ENCODE data around the gene GSK3B. TPM values are rescaled to one million over a fixed set of nuclear protein-coding genes. Genes with fewer than 3 reads are reported as not detected.

GSK3B gene
- total and polyA plus RNA-seq, 2 experiments from 2014 or later: 19.7 to 43.1 TPM

DNA sequence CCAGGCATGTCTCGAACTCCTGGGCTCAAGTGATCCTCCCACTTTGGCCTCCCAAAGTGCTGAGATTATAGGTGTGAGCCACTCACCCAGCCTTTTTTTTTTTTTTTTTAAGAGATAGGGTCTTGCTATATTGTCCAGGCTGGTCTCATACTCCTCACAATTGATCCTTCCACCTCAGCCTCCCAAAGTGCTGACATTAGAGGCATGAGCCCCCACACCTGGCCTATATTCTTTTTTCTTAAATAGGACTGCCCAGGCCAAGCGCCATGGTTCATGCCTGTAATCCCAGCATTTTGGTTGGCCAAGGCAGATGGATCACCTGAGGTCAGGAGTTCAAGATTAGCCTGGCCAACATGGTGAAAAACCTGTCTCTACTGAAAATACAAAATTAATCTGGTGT lies 299.8 kb downstream of the GSK3B start:
- Histone ChIP-seq H3K27me3 (replicated peaks; ENCODE audit: insufficient read depth) (peaks cover 5% of the 10 kb centered on the region; the same call in 1 of the 2 replicates), H3K9me2 (ENCODE audit: insufficient read depth) (no peaks in the 10 kb centered on the region), H3K27ac (no peak overlapping the region), H3K9me3 (ENCODE audit: low read depth) (no peaks in the 10 kb centered on the region), H3K4me3 (no peak overlapping the region), H2AFZ (no peak overlapping the region), H3K4me1 (ENCODE audit: insufficient read depth) (no peaks in the 10 kb centered on the region), H4K20me1 (ENCODE audit: insufficient read depth) (no peaks in the 10 kb centered on the region), H3K36me3 (ENCODE audit: low read depth) (no peaks in the 10 kb centered on the region), H3K4me2 (ENCODE audit: unreplicated experiment) (no peak overlapping the region), H3K79me2 (ENCODE audit: insufficient read depth) (no peaks in the 10 kb centered on the region), H3F3A (ENCODE audit: insufficient read depth) (no peaks in the 10 kb centered on the region), H3K9ac (no peak overlapping the region)
- WGBS, 2 experiments (ENCODE audit: low coverage in 1 of 2, low lambda C conversion rate in 2 of 2, missing lambda C conversion rate in 2 of 2): 67 to 77% methylated on average over 2 of the region's 2 CpGs
- no peak for TF ChIP-seq EZH2phosphoT487 (IDR thresholded peaks at IDR 0.05; ENCODE audit: insufficient read depth, low read depth)
- no peak for TF ChIP-seq EZH2 (IDR thresholded peaks at IDR 0.05; ENCODE audit: insufficient read depth, poor library complexity, severe bottlenecking)
- no peak for DNase-seq
- in situ Hi-C loops (cut with MboI): no loop called here

DNA sequence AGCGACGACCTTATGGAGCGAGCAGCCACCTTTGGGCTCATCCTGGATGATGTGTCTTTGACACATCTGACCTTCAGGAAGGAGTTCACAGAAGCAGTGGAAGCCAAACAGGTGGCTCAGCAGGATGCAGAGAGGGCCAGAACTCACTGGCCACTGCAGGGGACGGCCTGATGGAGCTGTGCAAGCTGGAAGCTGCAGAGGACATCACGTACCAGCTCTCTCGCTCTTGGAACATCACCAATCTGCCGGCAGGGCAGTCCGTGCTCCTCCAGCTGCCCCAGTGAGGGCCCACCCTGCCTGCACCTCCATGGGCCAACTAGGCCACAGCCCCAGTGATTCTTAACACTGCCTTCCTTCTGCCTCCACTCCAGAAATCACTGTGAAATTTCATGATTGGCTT lies 302.0 kb downstream of the GSK3B start:
- no peak for TF ChIP-seq EZH2 (IDR thresholded peaks at IDR 0.05; ENCODE audit: insufficient read depth, poor library complexity, severe bottlenecking)
- no peak for TF ChIP-seq EZH2phosphoT487 (IDR thresholded peaks at IDR 0.05; ENCODE audit: insufficient read depth, low read depth)
- Histone ChIP-seq H3K9me3 (ENCODE audit: low read depth) (no peaks in the 10 kb centered on the region), H3K79me2 (ENCODE audit: insufficient read depth) (no peaks in the 10 kb centered on the region), H4K20me1 (ENCODE audit: insufficient read depth) (no peaks in the 10 kb centered on the region), H2AFZ (no peak overlapping the region), H3K27me3 (replicated peaks; ENCODE audit: insufficient read depth) (no peaks in the 10 kb centered on the region), H3K9ac (no peak overlapping the region), H3K9me2 (ENCODE audit: insufficient read depth) (no peaks in the 10 kb centered on the region), H3K4me2 (ENCODE audit: unreplicated experiment) (no peak overlapping the region), H3K4me1 (ENCODE audit: insufficient read depth) (no peaks in the 10 kb centered on the region), H3K36me3 (ENCODE audit: low read depth) (no peaks in the 10 kb centered on the region), H3K4me3 (no peak overlapping the region), H3F3A (ENCODE audit: insufficient read depth) (no peaks in the 10 kb centered on the region), H3K27ac (no peak overlapping the region)
- in situ Hi-C loops (cut with MboI): no loop called here
- DNase-seq: no peak
- WGBS, 2 experiments (ENCODE audit: low coverage in 1 of 2, low lambda C conversion rate in 2 of 2, missing lambda C conversion rate in 2 of 2): 74 to 85% methylated on average over 8 of the region's 8 CpGs

DNA sequence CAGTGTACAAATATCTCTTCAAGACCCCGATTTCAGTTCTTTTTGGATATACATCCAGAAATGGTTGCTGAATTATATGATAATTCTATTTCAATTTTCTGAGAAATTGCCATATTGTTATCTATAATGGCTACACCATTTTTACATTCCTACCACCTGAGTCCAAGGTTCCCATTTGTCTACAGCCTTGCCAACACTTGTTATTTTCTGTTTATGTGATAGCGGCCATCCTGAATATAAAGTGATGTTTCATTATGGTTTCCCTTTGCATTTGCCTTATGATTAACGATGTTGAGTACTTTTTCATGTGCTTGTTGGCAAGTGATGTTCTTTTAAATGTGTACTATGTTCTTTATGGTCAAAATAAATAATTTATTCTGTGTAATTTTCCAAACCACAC lies 303.9 kb downstream of the GSK3B start:
- no peaks in the 10 kb centered on the region for H3K9me3 ChIP-seq (ENCODE audit: low read depth)
- H3K4me2 ChIP-seq (ENCODE audit: unreplicated experiment): no peak overlapping the region
- H2AFZ ChIP-seq: no peak overlapping the region
- no peak for DNase-seq
- no peak overlapping the region for H3K27ac ChIP-seq
- in situ Hi-C loops (cut with MboI): no loop called here
- no peaks in the 10 kb centered on the region for H3K9me2 ChIP-seq (ENCODE audit: insufficient read depth)
- WGBS, 2 experiments (ENCODE audit: low coverage in 1 of 2, low lambda C conversion rate in 2 of 2, missing lambda C conversion rate in 2 of 2): 66 to 78% methylated on average over 3 of the region's 3 CpGs
- H3K27me3 ChIP-seq (replicated peaks; ENCODE audit: insufficient read depth): no peaks in the 10 kb centered on the region
- H3K4me3 ChIP-seq: no peak overlapping the region
- no peaks in the 10 kb centered on the region for H3K79me2 ChIP-seq (ENCODE audit: insufficient read depth)
- no peak for TF ChIP-seq EZH2 (IDR thresholded peaks at IDR 0.05; ENCODE audit: insufficient read depth, poor library complexity, severe bottlenecking)
- TF ChIP-seq EZH2phosphoT487 (IDR thresholded peaks at IDR 0.05; ENCODE audit: insufficient read depth, low read depth): no peak
- no peak overlapping the region for H3K9ac ChIP-seq
- H3K36me3 ChIP-seq (ENCODE audit: low read depth): no peaks in the 10 kb centered on the region
- no peaks in the 10 kb centered on the region for H3K4me1 ChIP-seq (ENCODE audit: insufficient read depth)
- no peaks in the 10 kb centered on the region for H4K20me1 ChIP-seq (ENCODE audit: insufficient read depth)
- no peaks in the 10 kb centered on the region for H3F3A ChIP-seq (ENCODE audit: insufficient read depth)

DNA sequence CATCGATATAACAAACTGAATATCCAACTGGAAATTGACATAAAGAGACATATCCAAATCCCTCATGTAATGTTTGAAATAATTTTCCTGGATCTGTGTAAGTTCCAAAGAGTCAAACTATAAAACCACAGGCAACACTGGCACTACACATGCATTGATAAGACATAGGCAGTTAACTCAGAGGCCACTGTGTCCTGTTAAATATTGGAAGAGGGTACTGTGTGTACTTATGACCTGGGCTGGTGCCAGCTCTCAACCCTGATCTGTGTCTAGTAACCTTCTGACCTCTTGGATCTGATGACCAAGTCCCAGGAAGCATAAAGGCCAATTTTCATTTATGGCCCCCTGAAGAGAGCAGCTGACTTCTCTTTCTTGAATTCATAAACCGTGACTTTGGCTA lies 307.8 kb downstream of the GSK3B start:
- in situ Hi-C loops (cut with MboI): no loop called here
- H3K36me3 ChIP-seq (ENCODE audit: low read depth): no peaks in the 10 kb centered on the region
- WGBS, 2 experiments (ENCODE audit: low coverage in 1 of 2, low lambda C conversion rate in 2 of 2, missing lambda C conversion rate in 2 of 2): 59 to 65% methylated on average over 2 of the region's 2 CpGs
- no peak overlapping the region for H2AFZ ChIP-seq
- H3F3A ChIP-seq (ENCODE audit: insufficient read depth): no peaks in the 10 kb centered on the region
- no peak for DNase-seq
- no peaks in the 10 kb centered on the region for H3K27me3 ChIP-seq (replicated peaks; ENCODE audit: insufficient read depth)
- no peaks in the 10 kb centered on the region for H3K9me3 ChIP-seq (ENCODE audit: low read depth)
- H3K4me1 ChIP-seq (ENCODE audit: insufficient read depth): no peaks in the 10 kb centered on the region
- H3K9me2 ChIP-seq (ENCODE audit: insufficient read depth): no peaks in the 10 kb centered on the region
- H3K4me2 ChIP-seq (ENCODE audit: unreplicated experiment): no peak overlapping the region
- no peaks in the 10 kb centered on the region for H4K20me1 ChIP-seq (ENCODE audit: insufficient read depth)
- no peak overlapping the region for H3K27ac ChIP-seq
- TF ChIP-seq EZH2 (IDR thresholded peaks at IDR 0.05; ENCODE audit: insufficient read depth, poor library complexity, severe bottlenecking) (no peak), EZH2phosphoT487 (IDR thresholded peaks at IDR 0.05; ENCODE audit: insufficient read depth, low read depth) (no peak)
- H3K4me3 ChIP-seq: no peak overlapping the region
- H3K9ac ChIP-seq: no peak overlapping the region
- no peaks in the 10 kb centered on the region for H3K79me2 ChIP-seq (ENCODE audit: insufficient read depth)

DNA sequence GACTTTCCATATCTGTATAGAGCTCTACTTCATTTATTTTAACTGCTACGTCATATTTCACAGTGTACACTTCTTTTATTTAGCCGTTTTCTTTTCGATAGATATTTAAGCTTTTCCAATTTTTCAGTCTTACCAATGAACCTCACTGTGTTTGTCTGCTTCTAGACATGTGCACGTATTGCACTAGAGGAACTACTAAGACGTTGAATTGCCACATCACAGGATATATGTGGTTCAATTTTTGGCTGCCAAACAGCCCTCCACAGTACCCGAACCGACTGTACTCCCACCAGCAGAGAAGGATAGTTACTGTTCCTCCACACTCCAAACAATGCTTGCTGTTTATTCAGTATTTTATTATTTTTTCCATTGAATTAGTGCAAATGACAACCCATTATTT lies 310.4 kb downstream of the GSK3B start:
- Histone ChIP-seq H3K79me2 (ENCODE audit: insufficient read depth) (no peaks in the 10 kb centered on the region), H3K9me2 (ENCODE audit: insufficient read depth) (no peaks in the 10 kb centered on the region), H4K20me1 (ENCODE audit: insufficient read depth) (no peaks in the 10 kb centered on the region), H3K36me3 (ENCODE audit: low read depth) (no peaks in the 10 kb centered on the region), H2AFZ (no peak overlapping the region), H3K9ac (no peak overlapping the region), H3K27me3 (replicated peaks; ENCODE audit: insufficient read depth) (no peaks in the 10 kb centered on the region), H3K9me3 (ENCODE audit: low read depth) (no peaks in the 10 kb centered on the region), H3K4me1 (ENCODE audit: insufficient read depth) (no peaks in the 10 kb centered on the region), H3K4me3 (no peak overlapping the region), H3K4me2 (ENCODE audit: unreplicated experiment) (no peak overlapping the region), H3F3A (ENCODE audit: insufficient read depth) (no peaks in the 10 kb centered on the region), H3K27ac (no peak overlapping the region)
- no peak for DNase-seq
- in situ Hi-C loops (cut with MboI): no loop called here
- TF ChIP-seq EZH2 (IDR thresholded peaks at IDR 0.05; ENCODE audit: insufficient read depth, poor library complexity, severe bottlenecking) (no peak), EZH2phosphoT487 (IDR thresholded peaks at IDR 0.05; ENCODE audit: insufficient read depth, low read depth) (no peak)
- 47% methylated on average over 7 of the region's 7 CpGs for WGBS, 2 experiments (ENCODE audit: low coverage in 1 of 2, low lambda C conversion rate in 2 of 2, missing lambda C conversion rate in 2 of 2)
